ENCODE data around the gene KCNC1.

The KCNC1 gene

DNA sequence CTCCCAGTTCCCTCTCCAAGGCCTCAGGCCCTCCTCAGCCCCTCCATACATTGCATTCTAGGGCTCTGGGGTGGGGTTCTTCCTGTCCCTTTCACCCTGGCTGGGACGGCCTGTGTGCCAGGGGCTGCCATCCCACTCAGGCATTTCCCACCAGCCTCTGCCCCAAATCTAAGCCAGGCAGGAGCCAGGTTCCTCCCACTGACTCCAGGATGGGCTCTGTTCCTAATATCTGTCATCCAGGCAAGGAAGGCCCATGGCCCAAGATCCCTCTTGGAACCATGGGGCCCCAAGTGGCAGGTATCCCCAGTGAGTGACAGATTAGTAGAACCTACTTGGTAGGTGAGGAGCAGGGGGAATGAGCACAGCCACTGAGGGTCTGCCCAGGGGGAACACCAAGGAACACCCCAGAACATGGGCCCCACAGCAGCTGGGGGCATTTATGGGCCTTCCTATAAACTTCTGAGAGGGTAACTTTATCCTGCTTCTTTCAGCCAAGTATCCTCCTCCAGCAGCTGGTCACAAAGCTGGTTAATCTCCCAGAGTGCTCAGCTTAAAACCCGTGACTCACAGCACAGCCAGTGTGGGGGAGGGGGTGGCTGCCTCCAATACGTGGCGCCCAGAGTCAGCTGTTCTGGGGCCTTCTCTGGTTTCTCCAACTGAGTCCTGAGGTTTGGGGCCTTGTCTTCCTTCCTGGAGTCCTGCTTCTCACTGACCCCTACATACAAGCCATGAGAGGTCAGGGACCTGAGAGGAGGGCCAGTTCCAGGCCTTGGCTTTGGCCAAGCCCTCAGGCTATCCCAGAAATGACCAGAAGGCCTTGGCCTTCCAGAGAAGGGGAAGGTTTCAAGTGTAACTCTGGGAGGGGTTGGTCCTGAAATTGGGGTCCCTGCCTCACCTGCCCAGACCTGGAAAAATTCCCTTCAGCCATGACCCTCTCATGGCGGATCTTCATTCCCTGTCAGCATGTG, 35.1 kb upstream of the KCNC1 start:
- no peak for TF ChIP-seq POLR2A (IDR thresholded peaks at IDR 0.05; ENCODE audit: low read length)
- TF ChIP-seq GATA1 (IDR thresholded peaks at IDR 0.05; ENCODE audit: low read depth, low read length) = no peak
- no peak for DNase-seq

DNA sequence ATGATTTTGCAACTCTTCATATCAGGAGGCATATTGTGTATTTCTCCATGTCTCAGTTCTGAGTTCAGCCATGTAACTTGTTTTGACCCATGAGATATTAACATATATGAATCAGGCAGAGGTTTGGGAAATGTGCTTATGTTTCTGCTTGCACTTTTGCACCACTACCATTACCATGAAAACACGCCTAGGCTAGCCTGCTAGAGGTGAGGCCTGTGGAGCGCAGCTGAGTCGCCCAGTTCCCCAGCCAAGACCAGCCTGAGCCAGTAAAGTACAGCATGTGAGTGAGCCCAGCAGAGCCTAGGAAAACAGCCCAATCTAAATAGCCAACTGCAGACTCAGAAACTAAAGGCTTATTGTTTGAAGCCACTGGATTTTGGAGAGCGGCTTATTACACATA, 33.6 kb upstream of the KCNC1 start:
- no peak for DNase-seq
- no peak for TF ChIP-seq GATA1 (IDR thresholded peaks at IDR 0.05; ENCODE audit: low read depth, low read length)
- no peak for TF ChIP-seq POLR2A (IDR thresholded peaks at IDR 0.05; ENCODE audit: low read length)

DNA sequence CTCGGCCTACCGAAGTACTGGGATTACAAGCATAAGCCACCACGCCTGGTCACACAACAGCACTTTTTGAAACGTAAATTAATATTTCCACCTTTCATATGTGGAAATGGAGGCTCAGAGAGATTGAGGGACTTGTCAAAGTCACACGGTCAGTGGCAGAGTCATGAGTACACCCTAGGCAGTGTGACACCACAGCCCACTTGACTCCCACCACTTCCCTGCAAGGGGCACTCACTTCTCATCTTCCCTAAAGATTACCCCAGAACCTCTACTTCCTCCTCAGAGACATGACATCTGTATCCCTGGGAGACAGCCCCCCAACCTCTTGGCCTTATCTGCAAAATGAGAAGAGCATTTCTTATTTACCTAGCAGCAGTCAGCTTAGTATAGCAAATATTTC, 31.7 kb upstream of the KCNC1 start:
- no peak for DNase-seq

DNA sequence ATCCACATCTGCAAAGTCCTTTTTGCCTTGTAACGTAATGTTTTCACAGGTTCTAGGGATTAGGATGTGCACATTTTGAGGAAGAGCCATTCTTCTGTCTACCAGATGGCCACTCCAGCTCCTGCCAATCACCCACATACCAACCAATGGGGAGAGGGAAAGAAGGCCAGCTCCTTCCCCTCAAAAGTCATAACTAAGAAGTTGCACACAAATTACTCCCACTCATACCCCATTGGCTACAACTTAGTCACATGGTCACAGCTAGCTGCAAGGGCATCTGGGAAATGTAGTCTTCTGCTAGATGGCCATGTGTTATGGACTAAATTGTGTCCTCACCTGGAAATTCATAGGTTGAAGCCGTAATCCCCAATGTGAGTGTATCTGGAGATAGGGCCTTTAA, 30.6 kb upstream of the KCNC1 start:
- no peak for TF ChIP-seq GATA1 (IDR thresholded peaks at IDR 0.05; ENCODE audit: low read depth, low read length)
- TF ChIP-seq POLR2A (IDR thresholded peaks at IDR 0.05; ENCODE audit: low read length) = no peak

More for the DNA sequence above, 31.7 kb upstream of the KCNC1 start:
- no peak for TF ChIP-seq POLR2A (IDR thresholded peaks at IDR 0.05; ENCODE audit: low read length)
- no peak for TF ChIP-seq GATA1 (IDR thresholded peaks at IDR 0.05; ENCODE audit: low read depth, low read length)

DNA sequence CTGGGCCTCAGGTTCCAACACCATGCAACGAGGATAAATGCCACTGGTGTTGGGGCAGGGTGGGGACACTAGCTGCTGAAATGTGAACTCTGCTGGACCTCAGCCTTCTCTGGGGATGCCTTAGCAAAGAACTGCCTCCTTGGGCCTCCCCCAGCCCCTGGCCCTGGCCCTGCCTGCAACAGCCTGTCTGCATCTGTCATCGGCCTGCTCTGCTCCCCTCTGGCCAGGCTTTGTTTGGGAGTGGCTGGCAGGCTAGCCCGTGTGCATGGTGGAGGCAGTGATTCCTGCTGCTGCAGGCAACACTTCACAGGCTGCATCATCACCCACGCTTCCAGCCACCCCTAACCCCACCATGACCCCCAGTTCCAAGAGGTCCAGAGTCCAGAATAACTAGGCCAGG, 26.8 kb upstream of the KCNC1 start:
- no peak for DNase-seq
- TF ChIP-seq POLR2A (IDR thresholded peaks at IDR 0.05; ENCODE audit: low read length) (no peak), GATA1 (IDR thresholded peaks at IDR 0.05; ENCODE audit: low read depth, low read length) (no peak)

More for the DNA sequence above, 30.6 kb upstream of the KCNC1 start:
- DNase-seq = peak; percentile 13 to 28

DNA sequence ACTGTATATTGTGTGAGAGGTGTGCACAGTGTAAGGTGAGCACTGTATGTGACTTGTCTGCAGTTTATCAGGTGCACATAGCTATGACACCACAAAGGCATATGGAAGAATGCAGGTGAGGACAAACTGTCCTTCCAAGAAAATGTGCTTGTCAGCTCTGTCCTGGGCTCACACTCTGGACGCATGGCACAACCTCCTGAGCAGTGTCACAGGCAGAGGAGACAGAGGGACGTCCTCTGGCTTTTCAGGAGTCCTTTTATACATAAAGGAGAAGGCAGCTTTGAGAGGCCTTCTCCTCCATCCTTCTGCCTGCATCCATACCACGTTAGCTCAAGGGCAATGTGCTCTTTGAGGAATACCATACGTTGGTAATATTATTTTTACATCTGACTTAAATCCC, 22.7 kb upstream of the KCNC1 start:
- TF ChIP-seq GATA1 (IDR thresholded peaks at IDR 0.05; ENCODE audit: low read depth, low read length) (no peak), POLR2A (IDR thresholded peaks at IDR 0.05; ENCODE audit: low read length) (no peak)
- DNase-seq = no peak

DNA sequence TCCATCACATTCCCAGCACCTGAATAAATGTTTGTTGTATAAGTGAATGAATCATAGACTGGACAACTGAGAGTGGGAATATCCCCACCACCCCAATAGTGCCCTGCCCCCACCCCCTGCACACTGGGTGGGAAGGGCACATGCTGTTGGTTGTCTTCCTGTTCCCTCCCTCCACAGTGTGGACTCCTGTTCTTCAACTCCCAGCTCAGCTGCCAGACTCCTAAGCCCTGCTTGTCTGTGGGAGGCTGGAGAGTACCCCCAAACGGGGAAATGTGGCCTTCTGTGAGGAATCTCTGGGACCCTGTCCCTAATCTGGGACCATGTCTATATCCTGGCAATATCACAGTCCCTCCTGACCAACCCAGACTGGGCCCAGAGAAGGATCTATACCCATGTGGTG, 20.7 kb upstream of the KCNC1 start:
- no peak for DNase-seq
- no peak for TF ChIP-seq GATA1 (IDR thresholded peaks at IDR 0.05; ENCODE audit: low read depth, low read length)
- no peak for TF ChIP-seq POLR2A (IDR thresholded peaks at IDR 0.05; ENCODE audit: low read length)

DNA sequence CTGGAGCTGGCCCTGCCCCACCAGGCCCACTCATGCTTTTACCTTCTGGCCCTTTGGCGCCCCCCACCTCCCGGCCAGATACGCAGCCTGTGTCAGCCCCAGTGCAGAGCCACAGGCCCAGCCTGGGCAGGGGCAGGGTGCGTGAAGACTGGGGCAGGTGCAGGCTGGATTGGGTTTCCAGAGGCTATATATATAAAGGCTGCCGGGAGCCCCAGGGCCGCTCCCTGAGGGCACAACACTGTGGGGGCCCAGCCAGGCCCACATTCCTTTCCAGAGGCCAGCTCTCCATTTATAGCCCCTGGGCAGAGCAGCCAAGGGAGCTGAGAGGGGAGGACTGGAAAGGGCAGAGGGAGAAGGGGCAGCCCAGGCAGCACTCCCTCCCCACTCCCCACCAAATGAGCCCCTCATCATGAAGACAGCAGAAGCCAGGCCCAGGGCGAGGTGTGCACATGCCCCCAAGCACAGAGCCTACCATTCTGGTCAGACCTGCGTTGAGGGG, 20.2 kb upstream of the KCNC1 start:
- TF ChIP-seq GATA1 (IDR thresholded peaks at IDR 0.05; ENCODE audit: low read depth, low read length) = no peak
- no peak for TF ChIP-seq POLR2A (IDR thresholded peaks at IDR 0.05; ENCODE audit: low read length)
- DNase-seq = no peak

DNA sequence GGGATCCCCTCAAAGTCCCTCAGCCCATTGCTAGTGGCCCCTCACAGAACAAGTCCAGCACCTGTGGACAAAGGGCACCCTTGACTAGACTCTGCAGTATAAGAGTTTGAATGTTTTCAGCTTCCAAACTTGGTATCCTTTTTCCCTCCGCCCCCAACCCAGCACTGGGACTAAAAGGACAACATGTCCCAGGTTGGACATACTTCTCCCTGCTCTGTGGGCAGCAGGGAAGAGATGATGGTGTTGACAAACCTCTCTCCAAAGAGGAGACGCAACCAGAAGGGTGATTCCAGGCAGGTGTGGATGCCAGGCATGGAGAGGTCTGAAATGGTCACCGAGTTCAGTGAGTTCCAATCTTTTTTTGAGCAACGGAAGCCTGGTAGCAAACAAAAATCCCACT, 19.7 kb upstream of the KCNC1 start:
- DNase-seq = no peak
- no peak for TF ChIP-seq POLR2A (IDR thresholded peaks at IDR 0.05; ENCODE audit: low read length)
- no peak for TF ChIP-seq GATA1 (IDR thresholded peaks at IDR 0.05; ENCODE audit: low read depth, low read length)

DNA sequence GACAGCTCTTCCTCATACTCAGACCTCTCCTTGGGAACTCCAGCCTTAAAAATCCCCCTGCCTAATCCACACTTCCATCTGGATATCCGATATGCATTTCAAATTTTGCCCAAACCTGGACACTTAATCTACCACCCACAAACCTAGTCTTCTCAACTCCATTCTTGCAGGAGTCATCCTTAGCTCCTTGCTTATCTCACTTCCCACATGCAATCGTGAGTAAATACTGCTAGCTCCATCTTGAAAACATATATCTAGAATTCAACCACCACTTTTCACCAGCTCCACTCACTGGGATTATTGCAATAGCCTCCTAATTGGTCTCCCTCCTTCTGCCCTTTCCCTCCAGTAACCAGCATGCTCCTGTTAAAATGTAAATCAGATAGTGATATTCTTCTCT, 17.8 kb upstream of the KCNC1 start:
- DNase-seq = no peak

DNA sequence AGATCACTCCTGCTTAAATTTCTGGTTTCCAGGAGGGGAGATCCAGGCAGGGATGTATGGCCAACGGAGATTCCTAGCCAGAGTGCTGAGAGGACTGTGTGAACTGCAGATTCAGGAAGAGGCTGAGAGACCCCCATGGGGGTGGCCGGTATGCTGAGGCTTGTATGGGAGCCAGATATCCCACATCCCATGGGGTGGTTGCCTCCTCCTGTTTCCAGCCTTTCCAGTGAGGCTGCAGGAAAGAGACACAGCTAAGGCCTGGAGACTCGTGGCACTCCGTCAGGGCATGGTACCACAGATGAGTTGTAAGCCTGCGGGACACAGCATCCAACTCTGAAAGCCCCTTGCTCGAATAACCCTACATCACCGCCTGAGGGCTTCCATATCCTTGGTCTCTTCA, 16.6 kb upstream of the KCNC1 start:
- TF ChIP-seq POLR2A (IDR thresholded peaks at IDR 0.05; ENCODE audit: low read length) (no peak), GATA1 (IDR thresholded peaks at IDR 0.05; ENCODE audit: low read depth, low read length) (no peak)
- no peak for DNase-seq

More for the DNA sequence above, 17.8 kb upstream of the KCNC1 start:
- TF ChIP-seq GATA1 (IDR thresholded peaks at IDR 0.05; ENCODE audit: low read depth, low read length) (no peak), POLR2A (IDR thresholded peaks at IDR 0.05; ENCODE audit: low read length) (no peak)

DNA sequence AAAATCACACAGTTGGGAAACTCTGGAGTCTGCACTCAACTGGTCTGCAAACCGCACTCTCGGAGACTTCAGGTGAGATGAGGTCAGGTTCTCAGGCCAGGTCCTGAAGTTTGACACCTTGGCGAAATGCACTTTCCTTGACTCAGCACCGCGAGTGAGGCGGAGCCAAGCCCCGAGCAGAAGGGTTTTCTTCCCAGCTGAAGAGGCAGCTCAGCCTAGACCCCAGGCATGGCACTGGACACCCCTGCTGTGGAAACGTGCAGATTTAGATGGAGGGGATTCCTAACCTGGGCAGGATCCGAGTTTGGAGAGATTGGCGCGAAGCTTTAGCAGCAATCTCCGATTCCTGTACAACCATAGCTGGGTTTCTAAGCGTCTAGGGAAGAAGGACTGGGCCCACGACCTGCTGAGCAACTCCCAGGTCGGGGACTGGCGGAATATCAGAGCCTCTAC, 16.0 kb upstream of the KCNC1 start:
- DNase-seq = no peak

DNA sequence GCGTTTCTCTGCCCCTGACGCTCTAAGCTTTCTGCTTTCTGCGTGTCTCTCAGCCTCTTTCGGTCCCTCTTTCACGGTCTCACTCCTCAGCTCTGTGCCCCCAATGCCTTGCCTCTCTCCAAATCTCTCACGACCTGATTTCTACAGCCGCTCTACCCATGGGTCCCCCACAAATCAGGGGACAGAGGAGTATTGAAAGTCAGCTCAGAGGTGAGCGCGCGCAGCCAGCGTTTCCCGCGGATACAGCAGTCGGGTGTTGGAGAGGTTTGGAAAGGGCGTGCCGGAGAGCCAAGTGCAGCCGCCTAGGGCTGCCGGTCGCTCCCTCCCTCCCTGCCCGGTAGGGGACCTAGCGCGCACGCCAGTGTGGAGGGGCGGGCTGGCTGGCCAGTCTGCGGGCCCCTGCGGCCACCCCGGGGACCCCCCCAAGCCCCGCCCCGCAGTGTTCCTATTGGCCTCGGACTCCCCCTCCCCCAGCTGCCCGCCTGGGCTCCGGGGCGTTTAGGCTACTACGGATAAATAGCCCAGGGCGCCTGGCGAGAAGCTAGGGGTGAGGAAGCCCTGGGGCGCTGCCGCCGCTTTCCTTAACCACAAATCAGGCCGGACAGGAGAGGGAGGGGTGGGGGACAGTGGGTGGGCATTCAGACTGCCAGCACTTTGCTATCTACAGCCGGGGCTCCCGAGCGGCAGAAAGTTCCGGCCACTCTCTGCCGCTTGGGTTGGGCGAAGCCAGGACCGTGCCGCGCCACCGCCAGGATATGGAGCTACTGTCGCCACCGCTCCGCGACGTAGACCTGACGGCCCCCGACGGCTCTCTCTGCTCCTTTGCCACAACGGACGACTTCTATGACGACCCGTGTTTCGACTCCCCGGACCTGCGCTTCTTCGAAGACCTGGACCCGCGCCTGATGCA, 15.3 kb upstream of the KCNC1 start, which contains the start of gene MYOD1:
Gene MYOD1 (plus strand): TSS at position 544 of the 910 bp plus-strand sequence. CDS start 212 bp downstream, at position 756.
- no peak for TF ChIP-seq GATA1 (IDR thresholded peaks at IDR 0.05; ENCODE audit: low read depth, low read length)
- no peak for TF ChIP-seq POLR2A (IDR thresholded peaks at IDR 0.05; ENCODE audit: low read length)
- DNase-seq = peak in 1 of 2 experiments; percentile 11

More for the DNA sequence above, 16.0 kb upstream of the KCNC1 start:
- no peak for TF ChIP-seq GATA1 (IDR thresholded peaks at IDR 0.05; ENCODE audit: low read depth, low read length)
- no peak for TF ChIP-seq POLR2A (IDR thresholded peaks at IDR 0.05; ENCODE audit: low read length)

Measured in erythroblast (primary cell).